BE2C (cell line): ENCODE results near the gene BSN.

Experiments used
- DNase-seq: peaks from one replicate; pipeline ENCODE4 v3.0.0-alpha.2; 2020
- H3K27me3 ChIP-seq: fragments of 250-450 bp; sonication (Bioruptor Pico); 2 replicates; pipeline ENCODE4 v1.5.1; 2020; ENCODE audit warnings: mild to moderate bottlenecking
- H3K36me3 ChIP-seq: fragments of 250-450 bp; sonication (Bioruptor Pico); 2 replicates; pipeline ENCODE4 v1.5.1; 2020; ENCODE audit warnings: mild to moderate bottlenecking
- H3K4me1 ChIP-seq: fragments of 250-450 bp; sonication (Bioruptor Pico); 2 replicates; pipeline ENCODE4 v1.5.1; 2020
- H3K4me3 ChIP-seq: 2 replicates; pipeline ENCODE4 v1.5.1; 2011; ENCODE audit warnings: low read depth, low read length
- H3K9me3 ChIP-seq: fragments of 250-450 bp; sonication (Bioruptor Pico); 2 replicates; pipeline ENCODE4 v1.5.1; 2020
- CTCF ChIP-seq: IDR thresholded peaks from 2 replicates; pipeline ENCODE4 v1.5.1; 2012; ENCODE audit warnings: mild to moderate bottlenecking, low read depth, low read length

The BSN gene

GRCh38 chr3:49653621-49654020, 99.3 kb downstream of the BSN start:
- Histone ChIP-seq H3K27me3 (no peaks in the 10 kb centered on the region), H3K9me3 (no peaks in the 10 kb centered on the region), H3K36me3 (peaks cover 4% of the 10 kb centered on the region), H3K4me3 (no peak overlapping the region), H3K4me1 (no peaks in the 10 kb centered on the region)
- TF ChIP-seq CTCF, result no peak
- no peak for DNase-seq

GRCh38 chr3:49654176-49654825, 100.0 kb downstream of the BSN start:
- Histone ChIP-seq H3K4me3 (no peak overlapping the region), H3K27me3 (no peaks in the 10 kb centered on the region), H3K9me3 (no peaks in the 10 kb centered on the region), H3K4me1 (no peaks in the 10 kb centered on the region), H3K36me3 (peaks cover 4% of the 10 kb centered on the region)
- TF ChIP-seq CTCF, result no peak
- DNase-seq, result no peak

GRCh38 chr3:49654955-49655556, 100.8 kb downstream of the BSN start:
- Histone ChIP-seq H3K36me3 (peaks cover 4% of the 10 kb centered on the region), H3K4me1 (no peaks in the 10 kb centered on the region), H3K27me3 (no peaks in the 10 kb centered on the region), H3K4me3 (no peak overlapping the region), H3K9me3 (no peaks in the 10 kb centered on the region)
- TF ChIP-seq CTCF, result no peak
- no peak for DNase-seq

GRCh38 chr3:49655731-49656285, 101.5 kb downstream of the BSN start:
- no peak for DNase-seq
- Histone ChIP-seq H3K36me3 (peaks cover 4% of the 10 kb centered on the region), H3K27me3 (no peaks in the 10 kb centered on the region), H3K9me3 (no peaks in the 10 kb centered on the region), H3K4me3 (no peak overlapping the region), H3K4me1 (no peaks in the 10 kb centered on the region)
- TF ChIP-seq CTCF, result no peak

- no peaks in the 10 kb centered on the region for H3K9me3 ChIP-seq
These were observed 102.3 kb downstream of the BSN start for GRCh38 chr3:49656541-49657112.

More at GRCh38 chr3:49656541-49657112, 102.3 kb downstream of the BSN start:
- Histone ChIP-seq H3K4me1 (no peaks in the 10 kb centered on the region), H3K36me3 (peaks cover 4% of the 10 kb centered on the region), H3K27me3 (no peaks in the 10 kb centered on the region), H3K4me3 (no peak overlapping the region)
- no peak for TF ChIP-seq CTCF
- DNase-seq, result no peak
